ENCODE data around the gene TJAP1.
A peak's percentile ranks its signal among the peaks of the same experiment; 100 is the strongest.

The TJAP1 gene

DNA sequence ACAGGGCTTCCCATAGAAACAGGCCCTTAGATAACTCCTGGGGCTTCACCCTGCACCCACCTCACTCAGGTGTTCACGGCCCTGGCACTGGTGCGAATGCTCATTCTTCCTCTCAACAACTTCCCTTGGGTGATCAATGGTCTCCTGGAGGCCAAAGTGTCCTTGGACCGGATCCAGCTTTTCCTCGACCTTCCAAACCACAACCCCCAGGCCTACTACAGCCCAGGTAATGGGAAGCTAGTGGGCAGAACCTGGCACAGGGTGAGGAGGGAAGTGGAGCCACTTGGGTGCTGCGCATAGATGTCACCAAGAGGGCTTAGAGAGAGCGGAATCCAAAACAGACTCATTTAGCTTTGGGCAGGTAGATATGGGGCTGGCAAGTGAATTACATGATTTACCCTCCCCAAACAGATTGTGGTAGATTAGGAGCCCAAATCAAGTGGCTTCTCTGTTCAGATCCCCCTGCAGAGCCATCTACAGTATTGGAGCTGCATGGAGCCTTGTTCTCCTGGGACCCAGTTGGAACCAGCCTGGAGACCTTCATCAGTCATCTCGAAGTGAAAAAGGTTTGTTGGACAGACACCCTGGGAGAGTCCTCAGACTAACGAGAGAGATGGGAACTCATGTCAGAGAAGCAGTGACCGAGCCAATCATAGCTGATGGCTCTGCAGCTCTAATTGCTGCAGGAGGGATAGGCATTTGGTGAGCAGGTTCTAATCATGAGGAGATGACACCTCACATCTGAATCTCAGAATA is 41.5 kb upstream of the TJAP1 start:
- H2BK15ac ChIP-seq (ENCODE audit: low read depth, poor library complexity, severe bottlenecking), result no peak overlapping the region
- H4K8ac ChIP-seq (ENCODE audit: low read length), result peak overlapping the region; percentile 33
- DNase-seq, result no peak
- H3K4ac ChIP-seq (ENCODE audit: low read depth in 1 of 2, low read length in 2 of 2), result no peak overlapping the region
- no peaks in the 10 kb centered on the region for H3K9me3 ChIP-seq (ENCODE audit: control insufficient read depth, low read length)
- H2BK12ac ChIP-seq (ENCODE audit: low read length in 2 of 2), result no peak overlapping the region
- peak overlapping the region; percentile 13 for H2AK5ac ChIP-seq (ENCODE audit: low read length, severe bottlenecking)
- H3K36me3 ChIP-seq (ENCODE audit: control insufficient read depth in 1 of 2, insufficient read depth in 2 of 2, low read depth in 1 of 2, low read length in 2 of 2), result peaks cover 55 to 79% of the 10 kb centered on the region in 2 experiments
- H3K14ac ChIP-seq (ENCODE audit: low read length in 2 of 2), result no peak overlapping the region
- H3K27ac ChIP-seq (ENCODE audit: low read length, poor library complexity, severe bottlenecking), result no peak overlapping the region
- H3K4me2 ChIP-seq (ENCODE audit: low read length, poor library complexity, severe bottlenecking), result no peak overlapping the region
- H3K18ac ChIP-seq (ENCODE audit: low read depth in 1 of 2, low read length in 2 of 2), result no peak overlapping the region
- H3K9ac ChIP-seq (ENCODE audit: low read length), result peak overlapping the region; percentile 61
- no peak overlapping the region for H2AFZ ChIP-seq (ENCODE audit: low read depth, low read length)
- H3K23ac ChIP-seq (ENCODE audit: low read length in 2 of 2), result no peak overlapping the region
- H3K4me1 ChIP-seq (ENCODE audit: control insufficient read depth, insufficient read depth, low read depth, low read length), result peaks cover 16% of the 10 kb centered on the region
- peak overlapping the region in 1 of 2 experiments; percentile 24 for H3K4me3 ChIP-seq (ENCODE audit: insufficient read depth in 1 of 2, low read depth in 1 of 2, low read length in 2 of 2)
- 96% methylated on average over 7 of the region's 9 CpGs for WGBS
- no peak overlapping the region for H2BK120ac ChIP-seq (ENCODE audit: low read depth, low read length)
- no peak overlapping the region for H2BK5ac ChIP-seq (ENCODE audit: low read depth, low read length, poor library complexity, severe bottlenecking)
- no peaks in the 10 kb centered on the region for H3K27me3 ChIP-seq (ENCODE audit: control insufficient read depth in 1 of 2, insufficient read depth in 1 of 2, low read length in 2 of 2)
- H4K91ac ChIP-seq (ENCODE audit: low read length), result no peak overlapping the region
- peaks cover 14% of the 10 kb centered on the region for H3K79me1 ChIP-seq (replicated peaks; ENCODE audit: low read length, poor library complexity, severe bottlenecking)

DNA sequence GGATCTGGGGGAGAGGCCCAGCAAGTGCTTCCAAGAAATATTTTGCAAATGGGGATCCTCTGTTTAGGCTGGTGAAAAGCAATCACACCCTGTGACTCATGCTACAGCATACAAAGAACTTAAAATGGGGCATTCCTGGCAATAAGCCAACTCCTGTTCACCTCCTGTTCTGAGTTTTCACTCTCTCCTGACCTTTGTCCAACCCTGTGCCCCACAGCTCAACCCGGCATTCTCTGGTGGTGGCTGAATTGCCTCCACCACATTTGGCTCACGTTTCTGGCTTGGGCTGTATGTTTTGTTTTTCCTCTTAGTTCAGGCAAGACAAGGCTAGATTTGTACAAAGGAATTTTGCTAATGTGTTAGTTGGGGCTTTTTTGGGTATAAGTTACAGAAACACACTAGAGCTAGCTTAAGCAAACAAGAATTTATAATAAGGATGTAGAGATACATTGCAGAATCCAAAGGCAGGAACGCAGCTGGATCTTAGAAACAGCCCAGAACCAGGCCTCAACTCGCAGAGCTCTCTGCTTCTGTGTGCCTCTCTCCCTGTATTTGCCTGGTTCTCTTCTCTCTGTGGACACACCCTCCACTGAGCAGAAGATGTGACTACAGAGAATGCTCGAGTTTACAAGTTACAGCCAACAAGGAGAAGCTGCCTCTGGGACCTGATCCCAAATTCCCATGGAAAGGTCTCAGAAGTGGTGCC is 40.6 kb upstream of the TJAP1 start:
- no peak overlapping the region for H2BK12ac ChIP-seq (ENCODE audit: low read length in 2 of 2)
- peak overlapping the region in 1 of 2 experiments; percentile 25 for H3K4me3 ChIP-seq (ENCODE audit: insufficient read depth in 1 of 2, low read depth in 1 of 2, low read length in 2 of 2)
- H4K8ac ChIP-seq (ENCODE audit: low read length), result no peak overlapping the region
- no peak overlapping the region for H2BK15ac ChIP-seq (ENCODE audit: low read depth, poor library complexity, severe bottlenecking)
- peak overlapping the region; percentile 9 for H3K27ac ChIP-seq (ENCODE audit: low read length, poor library complexity, severe bottlenecking)
- H3K4me1 ChIP-seq (ENCODE audit: control insufficient read depth, insufficient read depth, low read depth, low read length), result peaks cover 16% of the 10 kb centered on the region
- H3K27me3 ChIP-seq (ENCODE audit: control insufficient read depth in 1 of 2, insufficient read depth in 1 of 2, low read length in 2 of 2), result no peaks in the 10 kb centered on the region
- H3K9ac ChIP-seq (ENCODE audit: low read length), result peak overlapping the region; percentile 61
- peaks cover 54 to 81% of the 10 kb centered on the region in 2 experiments for H3K36me3 ChIP-seq (ENCODE audit: control insufficient read depth in 1 of 2, insufficient read depth in 2 of 2, low read depth in 1 of 2, low read length in 2 of 2)
- no peak overlapping the region for H2AFZ ChIP-seq (ENCODE audit: low read depth, low read length)
- no peak overlapping the region for H2BK120ac ChIP-seq (ENCODE audit: low read depth, low read length)
- no peaks in the 10 kb centered on the region for H3K9me3 ChIP-seq (ENCODE audit: control insufficient read depth, low read length)
- DNase-seq, result peak; percentile 41
- no peak overlapping the region for H4K91ac ChIP-seq (ENCODE audit: low read length)
- H2AK5ac ChIP-seq (ENCODE audit: low read length, severe bottlenecking), result no peak overlapping the region
- no peak overlapping the region for H2BK5ac ChIP-seq (ENCODE audit: low read depth, low read length, poor library complexity, severe bottlenecking)
- no peak overlapping the region for H3K23ac ChIP-seq (ENCODE audit: low read length in 2 of 2)
- peak overlapping the region in 1 of 2 experiments; percentile 49 for H3K18ac ChIP-seq (ENCODE audit: low read depth in 1 of 2, low read length in 2 of 2)
- no peak overlapping the region for H3K4me2 ChIP-seq (ENCODE audit: low read length, poor library complexity, severe bottlenecking)
- H3K4ac ChIP-seq (ENCODE audit: low read depth in 1 of 2, low read length in 2 of 2), result no peak overlapping the region
- WGBS, result 61% methylated on average over 5 of the region's 5 CpGs
- H3K79me1 ChIP-seq (replicated peaks; ENCODE audit: low read length, poor library complexity, severe bottlenecking), result peaks cover 12% of the 10 kb centered on the region
- no peak overlapping the region for H3K14ac ChIP-seq (ENCODE audit: low read length in 2 of 2)

DNA sequence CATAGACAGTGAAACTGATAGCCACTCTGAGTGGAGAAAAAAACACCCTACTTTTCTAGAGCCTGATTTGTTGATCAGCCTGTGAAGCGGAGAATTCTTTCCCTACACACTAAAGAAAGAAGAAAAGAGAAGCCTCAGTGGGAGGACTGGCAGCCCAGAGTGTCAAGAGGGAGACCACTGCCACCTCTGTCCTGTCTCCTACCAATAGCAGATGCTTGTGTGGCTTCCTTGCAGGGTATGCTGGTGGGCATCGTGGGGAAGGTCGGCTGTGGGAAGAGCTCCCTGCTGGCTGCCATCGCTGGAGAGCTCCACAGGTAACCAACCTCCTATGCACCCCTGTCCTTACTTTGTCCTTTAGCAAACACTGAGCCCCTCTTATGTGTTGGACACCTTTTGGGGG is 39.7 kb upstream of the TJAP1 start:
- Histone ChIP-seq H2BK5ac (ENCODE audit: low read depth, low read length, poor library complexity, severe bottlenecking) (no peak overlapping the region), H3K9me3 (ENCODE audit: control insufficient read depth, low read length) (no peaks in the 10 kb centered on the region), H2BK12ac (ENCODE audit: low read length in 2 of 2) (no peak overlapping the region), H2BK120ac (ENCODE audit: low read depth, low read length) (no peak overlapping the region), H3K36me3 (ENCODE audit: control insufficient read depth in 1 of 2, insufficient read depth in 2 of 2, low read depth in 1 of 2, low read length in 2 of 2) (peaks cover 55 to 81% of the 10 kb centered on the region in 2 experiments), H3K4ac (ENCODE audit: low read depth in 1 of 2, low read length in 2 of 2) (no peak overlapping the region), H3K9ac (ENCODE audit: low read length) (no peak overlapping the region), H2AK5ac (ENCODE audit: low read length, severe bottlenecking) (no peak overlapping the region), H3K4me1 (ENCODE audit: control insufficient read depth, insufficient read depth, low read depth, low read length) (peaks cover 10% of the 10 kb centered on the region), H4K8ac (ENCODE audit: low read length) (no peak overlapping the region), H3K14ac (ENCODE audit: low read length in 2 of 2) (no peak overlapping the region), H3K18ac (ENCODE audit: low read depth in 1 of 2, low read length in 2 of 2) (no peak overlapping the region), H3K4me3 (ENCODE audit: insufficient read depth in 1 of 2, low read depth in 1 of 2, low read length in 2 of 2) (no peak overlapping the region), H3K4me2 (ENCODE audit: low read length, poor library complexity, severe bottlenecking) (no peak overlapping the region), H2AFZ (ENCODE audit: low read depth, low read length) (no peak overlapping the region), H3K27ac (ENCODE audit: low read length, poor library complexity, severe bottlenecking) (no peak overlapping the region), H3K79me1 (replicated peaks; ENCODE audit: low read length, poor library complexity, severe bottlenecking) (peaks cover 4% of the 10 kb centered on the region), H4K91ac (ENCODE audit: low read length) (no peak overlapping the region), H3K27me3 (ENCODE audit: control insufficient read depth in 1 of 2, insufficient read depth in 1 of 2, low read length in 2 of 2) (no peaks in the 10 kb centered on the region), H2BK15ac (ENCODE audit: low read depth, poor library complexity, severe bottlenecking) (no peak overlapping the region), H3K23ac (ENCODE audit: low read length in 2 of 2) (peak overlapping the region in 1 of 2 experiments; percentile 77)
- 100% methylated on average over 2 of the region's 4 CpGs for WGBS
- no peak for DNase-seq

DNA sequence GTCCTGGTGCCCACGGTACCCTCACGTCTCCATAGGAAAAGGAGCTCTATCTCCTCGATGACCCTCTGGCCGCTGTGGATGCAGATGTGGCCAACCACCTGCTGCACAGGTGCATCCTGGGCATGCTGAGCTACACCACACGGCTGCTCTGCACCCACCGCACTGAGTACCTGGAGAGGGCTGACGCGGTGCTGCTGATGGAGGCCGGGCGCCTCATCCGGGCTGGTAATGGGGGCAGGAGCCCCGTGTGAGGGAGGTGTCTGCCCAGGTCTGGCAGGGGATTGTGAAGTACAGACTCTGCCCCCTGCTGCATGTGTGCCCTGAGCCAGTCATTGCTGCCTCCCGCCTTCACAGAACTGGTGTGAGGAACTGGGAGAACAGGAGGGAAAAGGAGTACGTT is 34.4 kb upstream of the TJAP1 start:
- Histone ChIP-seq H3K4me1 (ENCODE audit: control insufficient read depth, insufficient read depth, low read depth, low read length) (no peaks in the 10 kb centered on the region), H3K36me3 (ENCODE audit: control insufficient read depth in 1 of 2, insufficient read depth in 2 of 2, low read depth in 1 of 2, low read length in 2 of 2) (peaks cover 80 to 88% of the 10 kb centered on the region in 2 experiments), H3K18ac (ENCODE audit: low read depth in 1 of 2, low read length in 2 of 2) (no peak overlapping the region), H2AK5ac (ENCODE audit: low read length, severe bottlenecking) (no peak overlapping the region), H3K23ac (ENCODE audit: low read length in 2 of 2) (no peak overlapping the region), H3K27me3 (ENCODE audit: control insufficient read depth in 1 of 2, insufficient read depth in 1 of 2, low read length in 2 of 2) (no peaks in the 10 kb centered on the region), H3K4me2 (ENCODE audit: low read length, poor library complexity, severe bottlenecking) (no peak overlapping the region), H2BK5ac (ENCODE audit: low read depth, low read length, poor library complexity, severe bottlenecking) (no peak overlapping the region), H2AFZ (ENCODE audit: low read depth, low read length) (no peak overlapping the region), H3K9me3 (ENCODE audit: control insufficient read depth, low read length) (no peaks in the 10 kb centered on the region), H2BK12ac (ENCODE audit: low read length in 2 of 2) (no peak overlapping the region), H3K27ac (ENCODE audit: low read length, poor library complexity, severe bottlenecking) (no peak overlapping the region), H2BK120ac (ENCODE audit: low read depth, low read length) (no peak overlapping the region), H4K91ac (ENCODE audit: low read length) (no peak overlapping the region), H3K14ac (ENCODE audit: low read length in 2 of 2) (no peak overlapping the region), H2BK15ac (ENCODE audit: low read depth, poor library complexity, severe bottlenecking) (no peak overlapping the region), H3K4me3 (ENCODE audit: insufficient read depth in 1 of 2, low read depth in 1 of 2, low read length in 2 of 2) (no peak overlapping the region), H3K9ac (ENCODE audit: low read length) (no peak overlapping the region), H4K8ac (ENCODE audit: low read length) (no peak overlapping the region), H3K4ac (ENCODE audit: low read depth in 1 of 2, low read length in 2 of 2) (no peak overlapping the region), H3K79me1 (replicated peaks; ENCODE audit: low read length, poor library complexity, severe bottlenecking) (no peaks in the 10 kb centered on the region)
- no peak for DNase-seq
- WGBS, result 93% methylated on average over 14 of the region's 14 CpGs

Data from mesenchymal stem cell (in vitro differentiated cells and primary cell).